GM21526 (cell line): Measurements from ENCODE around the gene METTL5.

ENCODE experiments used
- ATAC-seq: cut with Tn5 transposase; IDR thresholded peaks from one replicate; pipeline ENCODE4 v1.9.1; 2021; ENCODE audit warnings: moderate library complexity; ENCODE audit not compliant: unreplicated experiment, low FRiP score

The METTL5 gene

GRCh38 chr2:169795181-169795580 is 29.5 kb downstream of the METTL5 start:
- no peak for ATAC-seq

GRCh38 chr2:169790581-169790980 is 34.1 kb downstream of the METTL5 start:
- no peak for ATAC-seq

DNA sequence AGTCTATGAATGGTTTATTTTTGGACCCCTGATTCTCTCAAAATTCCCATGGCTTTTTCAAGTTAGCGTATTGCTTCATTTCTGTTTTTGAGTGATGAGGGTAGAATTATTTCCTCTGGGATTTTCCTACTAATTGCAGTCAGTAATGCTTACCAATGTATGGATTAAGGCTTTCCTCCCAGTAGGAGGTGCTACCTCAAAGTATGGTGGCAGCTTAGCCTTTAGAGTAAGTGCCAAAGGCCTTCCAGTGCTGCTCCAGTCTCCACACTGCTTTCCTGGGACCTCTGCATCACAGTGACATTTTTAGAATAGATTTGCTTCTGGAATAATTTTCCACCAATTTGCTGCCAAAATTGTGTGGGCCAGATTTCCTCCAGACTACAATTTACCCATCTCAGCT is 42.2 kb downstream of the METTL5 start:
- ATAC-seq: no peak

DNA sequence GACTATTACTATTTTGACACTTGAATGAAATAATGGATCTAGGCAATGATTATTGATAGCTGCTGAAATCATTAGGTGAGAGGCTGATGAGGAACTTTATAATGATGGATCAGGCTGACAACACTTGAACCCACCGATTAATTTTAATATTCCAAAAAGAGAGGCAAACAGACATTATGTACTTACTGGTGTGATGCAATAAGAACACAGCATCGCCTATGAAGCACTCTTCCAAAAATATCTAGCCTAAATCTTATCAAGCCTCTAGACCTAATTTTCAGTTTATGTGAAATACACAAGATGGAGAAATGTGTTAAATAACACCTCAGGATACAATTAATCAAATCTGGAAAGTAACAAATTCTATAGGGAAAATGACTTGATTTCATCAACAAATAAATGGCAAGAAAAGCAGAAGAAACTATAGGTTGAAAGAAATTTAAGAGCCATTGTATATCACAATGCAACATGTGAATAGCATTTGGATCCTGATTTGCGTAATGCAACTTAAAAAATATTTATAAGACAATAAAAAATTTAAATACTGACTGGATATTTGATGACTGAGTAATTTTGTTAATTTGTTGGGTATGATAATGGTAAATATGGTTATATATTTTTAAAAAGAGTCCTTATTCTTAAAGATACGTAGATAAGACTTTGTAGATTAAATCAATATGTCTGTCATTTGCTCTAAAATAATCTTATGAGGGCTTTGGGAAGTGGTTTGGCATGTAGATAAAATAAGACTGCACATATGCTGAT is 43.3 kb downstream of the METTL5 start:
- ATAC-seq: no peak

GRCh38 chr2:169778446-169778845 is 46.3 kb downstream of the METTL5 start:
- no peak for ATAC-seq

GRCh38 chr2:169776252-169776761 is 48.4 kb downstream of the METTL5 start:
- ATAC-seq: no peak

DNA sequence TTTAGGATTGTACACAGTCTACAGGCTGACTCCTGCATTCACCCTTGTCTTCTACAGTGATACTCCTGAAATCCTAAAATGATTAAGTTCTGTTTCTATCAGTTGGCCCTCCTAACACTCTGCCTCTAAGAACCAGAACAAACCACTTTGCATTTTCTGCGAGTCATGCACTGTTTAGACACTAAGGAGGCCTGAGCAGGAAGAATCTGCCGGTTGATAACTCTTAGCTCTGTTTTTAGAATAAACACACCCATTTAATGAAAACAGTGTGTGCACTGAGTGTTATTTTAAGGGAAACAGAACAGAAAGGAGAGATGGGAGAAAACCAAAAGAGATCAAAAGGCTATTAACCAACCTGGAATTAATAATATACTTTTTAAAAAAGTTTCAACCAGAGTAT is 48.9 kb downstream of the METTL5 start:
- no peak for ATAC-seq

GRCh38 chr2:169775354-169775753 is 49.4 kb downstream of the METTL5 start:
- ATAC-seq: no peak

DNA sequence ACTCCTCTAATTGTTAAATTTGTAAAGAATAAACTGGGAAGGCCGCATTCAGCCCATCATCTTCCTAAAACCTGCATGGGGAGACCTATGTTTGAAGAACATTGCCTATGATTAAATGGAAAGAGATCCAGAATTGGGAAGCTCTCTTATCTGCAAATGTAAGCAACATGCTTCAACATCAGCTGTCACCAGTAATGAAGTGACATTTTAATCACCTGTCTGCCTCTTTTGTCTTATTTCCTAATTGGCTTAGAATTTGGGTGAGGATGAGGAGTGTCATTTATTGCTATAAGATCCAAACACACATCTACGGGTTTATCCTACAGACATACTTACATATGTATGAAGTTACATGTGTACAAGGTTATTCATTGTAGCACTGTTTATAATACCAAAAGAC is 52.1 kb downstream of the METTL5 start:
- no peak for ATAC-seq

- ATAC-seq: no peak
These were observed 53.1 kb downstream of the METTL5 start for GRCh38 chr2:169771612-169772011.

- no peak for ATAC-seq
These were observed 53.7 kb downstream of the METTL5 start for GRCh38 chr2:169771021-169771420.

GRCh38 chr2:169768262-169768995 is 56.3 kb downstream of the METTL5 start:
- no peak for ATAC-seq

DNA sequence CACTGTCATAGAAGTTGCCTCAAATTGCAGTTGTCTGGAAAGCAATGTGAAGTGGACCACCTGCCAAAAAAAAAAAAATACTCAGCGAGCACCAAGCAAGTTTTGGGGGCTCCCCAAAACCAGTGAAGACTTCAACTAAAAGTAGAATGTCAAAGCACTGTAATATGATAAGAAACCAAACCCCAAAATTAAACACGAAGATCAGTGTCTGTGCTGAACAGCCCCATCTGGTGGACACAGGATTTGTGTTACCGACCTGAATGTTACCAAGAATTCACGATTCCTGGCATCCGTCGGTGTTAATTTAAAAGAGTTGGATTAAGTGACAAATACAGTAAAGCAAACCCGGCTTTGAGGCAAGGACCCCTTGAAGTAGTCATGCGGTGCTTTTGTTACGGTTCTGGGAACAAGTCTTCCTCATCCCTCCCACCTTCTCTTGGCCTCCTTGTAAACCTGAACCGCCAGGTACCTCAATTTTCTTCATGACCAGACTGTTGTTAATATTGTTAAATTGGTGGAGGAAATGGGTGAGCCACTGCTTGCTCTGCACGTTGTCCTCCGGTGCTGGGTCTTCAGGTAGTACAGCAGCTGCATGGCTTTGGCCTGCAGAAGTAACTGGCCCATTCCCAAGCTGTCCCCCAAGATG is 57.3 kb downstream of the METTL5 start:
- ATAC-seq: no peak

DNA sequence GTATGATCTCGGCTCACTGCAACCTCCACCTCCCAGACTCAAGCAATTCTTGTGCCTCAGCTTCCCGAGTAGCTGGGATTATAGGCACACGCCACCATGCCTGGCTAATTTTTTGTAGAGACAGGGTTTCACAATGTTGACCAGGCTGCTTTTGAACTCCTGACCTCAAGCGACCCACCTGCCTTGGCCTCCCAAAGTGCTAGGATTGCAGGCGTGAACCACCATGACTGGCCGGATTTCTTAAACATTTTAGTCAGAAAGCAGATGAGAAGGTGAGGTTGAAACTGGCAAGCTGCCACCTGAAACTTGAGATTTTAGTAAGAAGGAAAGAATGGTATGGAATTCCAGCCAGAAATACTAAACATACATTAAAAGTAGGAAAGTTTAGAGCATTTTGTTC is 59.2 kb downstream of the METTL5 start:
- ATAC-seq: no peak

GRCh38 chr2:169761970-169762292 is 62.8 kb downstream of the METTL5 start:
- ATAC-seq: no peak
